Lower leg skin (tissue), 4 donors: ENCODE measurements around the gene RBM10. TPM values are rescaled to one million over a fixed set of nuclear protein-coding genes. Genes with fewer than 3 reads are reported as not detected.

ENCODE experiments used
- DNase-seq, 2 donors: peaks; one replicate each; pipeline ENCODE4 v3.0.0-alpha.2; 2019; ENCODE audit warnings: low spot score in 2 of 2
- H3K4me3 ChIP-seq: fragments of 200-600 bp; sonication (generic); 2 replicates; pipeline ENCODE4 v1.5.1; 2017; ENCODE audit warnings: mild to moderate bottlenecking, low read depth; ENCODE audit not compliant: poor library complexity, severe bottlenecking
- CTCF ChIP-seq, 3 donors: fragments of 450-650 bp; IDR thresholded peaks; one replicate each; pipeline ENCODE4 v1.5.1; 2016; ENCODE audit warnings: antibody characterized with exemption in 3 of 3, mild to moderate bottlenecking in 3 of 3, moderate library complexity in 2 of 3
- POLR2A ChIP-seq, 2 donors: fragments of 450-650 bp; IDR thresholded peaks; one replicate each; pipeline ENCODE4 v1.6.1; 2016 to 2017; ENCODE audit warnings: antibody characterized with exemption in 2 of 2, mild to moderate bottlenecking in 1 of 2, moderate library complexity in 1 of 2
- WGBS, 2 donors: methylation state at CpG; one replicate each; pipeline ENCODE4 v1.1.5; 2018; 5-methylcytosine and 5-hydroxymethylcytosine counted together
- intact Hi-C: fragments of 100-400 bp; cut with DNase I; formaldehyde crosslinking; loops from one replicate; pipeline ENCODE4 v1.15.0; 2023; ENCODE audit warnings: low total_unique reads
- total RNA-seq, 4 donors: library from RNA; depleted of rRNA; stranded (reverse); fragments of >200 nt; gene quantifications; one replicate each; pipeline ENCODE4 v1.1.0, GENCODE V29; 2016

RBM10 gene
- total RNA-seq, 4 donors from 2014 or later = 22.2 to 35.4 (median 31.2) TPM

- intact Hi-C loops = loop anchor here (10.0 kb wide), 2 partner anchors 194 to 334 kb away; no protein-coding TSS in a partner anchor
- WGBS, 2 donors = 6 to 25% methylated on average over 10 to 35 of the region's 40 CpGs
- peak; percentile 79 to 95 for DNase-seq
- peak overlapping the region; percentile 63 for H3K4me3 ChIP-seq
- no peak for TF ChIP-seq POLR2A (IDR thresholded peaks at IDR 0.05)
- TF ChIP-seq CTCF (IDR thresholded peaks at IDR 0.05) = no peak
These were observed 45.6 kb downstream of the RBM10 start for GRCh38 chrX:47190445-47191269.

GRCh38 chrX:47191331-47191730, 46.3 kb downstream of the RBM10 start:
- 1 to 31% methylated on average over 18 to 26 of the region's 26 CpGs for WGBS, 2 donors
- no peak for TF ChIP-seq CTCF (IDR thresholded peaks at IDR 0.05)

GRCh38 chrX:47191806-47192401, 46.9 kb downstream of the RBM10 start:
- TF ChIP-seq CTCF (IDR thresholded peaks at IDR 0.05) (no peak), POLR2A (IDR thresholded peaks at IDR 0.05) (no peak)
- WGBS, 2 donors = 63% methylated on average over 16 of the region's 16 CpGs
- DNase-seq = no peak
- H3K4me3 ChIP-seq = no peak overlapping the region
- intact Hi-C loops = loop anchor here (10.0 kb wide), 2 partner anchors 193 to 333 kb away; no protein-coding TSS in a partner anchor

More at GRCh38 chrX:47191331-47191730, 46.3 kb downstream of the RBM10 start:
- no peak for DNase-seq
- H3K4me3 ChIP-seq = peak overlapping the region; percentile 63
- intact Hi-C loops = loop anchor here (10.0 kb wide), 2 partner anchors 193 to 333 kb away; no protein-coding TSS in a partner anchor

GRCh38 chrX:47193475-47194193, 48.6 kb downstream of the RBM10 start, which contains the start of gene UBA1:
TSS of gene UBA1 (plus strand) at chrX:47193829. CDS start at chrX:47198803, 4,974 bp downstream.
- WGBS, 2 donors = 0 to 1% methylated on average over 32 to 45 of the region's 50 CpGs
- DNase-seq = peak; percentile 92 to 100
- TF ChIP-seq POLR2A (IDR thresholded peaks at IDR 0.05) (peak in 1 of 2 donors; percentile 36), CTCF (IDR thresholded peaks at IDR 0.05) (peak in 1 of 3 donors; percentile 50)
- H3K4me3 ChIP-seq = peak within 1 kb of the TSS; percentile 47
- intact Hi-C loops = loop anchor here (10.0 kb wide), 2 partner anchors 191 to 331 kb away; no protein-coding TSS in a partner anchor

GRCh38 chrX:47194194-47194787, 49.3 kb downstream of the RBM10 start:
- intact Hi-C loops = loop anchor here (10.0 kb wide), 2 partner anchors 191 to 331 kb away; no protein-coding TSS in a partner anchor
- 14 to 16% methylated on average over 10 to 14 of the region's 14 CpGs for WGBS, 2 donors
- TF ChIP-seq CTCF (IDR thresholded peaks at IDR 0.05) (no peak), POLR2A (IDR thresholded peaks at IDR 0.05) (no peak)
- H3K4me3 ChIP-seq = peak overlapping the region; percentile 47
- no peak for DNase-seq
